OCI-LY1 (cell line): ENCODE results near the gene LIMS2.

Experiments
- H2AFZ ChIP-seq: fragments of 200-600 bp; sonication (generic), shearing (Covaris generic); 2 replicates; pipeline ENCODE4 v1.6.0; 2014; ENCODE audit warnings: antibody characterized with exemption, mild to moderate bottlenecking, low read length
- H3F3A ChIP-seq: fragments of 200-600 bp; sonication (generic), shearing (Covaris generic); 2 replicates; pipeline ENCODE4 v1.6.0; 2014; ENCODE audit warnings: mild to moderate bottlenecking, antibody characterized with exemption, low read length, moderate library complexity; ENCODE audit not compliant: insufficient read depth
- H3K27ac ChIP-seq: fragments of 200-600 bp; sonication (generic); 2 replicates; pipeline ENCODE4 v1.5.1; 2014; ENCODE audit warnings: low read length, mixed run types, mild to moderate bottlenecking, low read depth; ENCODE audit not compliant: poor library complexity, severe bottlenecking
- H3K27me3 ChIP-seq: fragments of 200-600 bp; sonication (generic); 2 replicates; pipeline ENCODE4 v1.6.0; 2014; ENCODE audit warnings: antibody characterized with exemption, mild to moderate bottlenecking, low read length, moderate library complexity; ENCODE audit not compliant: insufficient read depth
- H3K36me3 ChIP-seq: fragments of 200-600 bp; sonication (generic); 2 replicates; pipeline ENCODE4 v1.6.1; 2014; ENCODE audit warnings: mild to moderate bottlenecking, antibody characterized with exemption, low read length, moderate library complexity, mixed read lengths; ENCODE audit not compliant: insufficient read depth
- H3K4me1 ChIP-seq: fragments of 200-600 bp; sonication (generic); 2 replicates; pipeline ENCODE4 v1.5.1; 2014; ENCODE audit warnings: mild to moderate bottlenecking, low read length, moderate library complexity; ENCODE audit not compliant: insufficient read depth, severe bottlenecking
- H3K4me2 ChIP-seq: fragments of 200-600 bp; sonication (generic), shearing (Covaris generic); 2 replicates; pipeline ENCODE4 v1.6.1; 2014; ENCODE audit warnings: low read length
- H3K4me3 ChIP-seq: fragments of 200-600 bp; sonication (generic); 2 replicates; pipeline ENCODE4 v1.5.1; 2014; ENCODE audit warnings: low read length, low read depth, mild to moderate bottlenecking, mixed read lengths; ENCODE audit not compliant: poor library complexity, severe bottlenecking
- H3K79me2 ChIP-seq: fragments of 200-600 bp; shearing (Covaris generic); 2 replicates; pipeline ENCODE4 v1.6.1; 2016; ENCODE audit warnings: mixed run types, low read length, mixed read lengths; ENCODE audit not compliant: insufficient read depth
- H3K9ac ChIP-seq: fragments of 200-600 bp; sonication (generic), shearing (Covaris generic); 2 replicates; pipeline ENCODE4 v1.6.1; 2014; ENCODE audit warnings: mild to moderate bottlenecking, low read length, mixed read lengths
- H3K9me2 ChIP-seq: fragments of 200-600 bp; sonication (generic), shearing (Covaris generic); 2 replicates; pipeline ENCODE4 v1.6.1; 2014; ENCODE audit warnings: low read depth, mild to moderate bottlenecking, low read length, mixed read lengths
- H3K9me3 ChIP-seq: fragments of 200-600 bp; shearing (Covaris generic); 2 replicates; pipeline ENCODE4 v1.6.1; 2014; ENCODE audit warnings: low read length, mixed read lengths
- H4K20me1 ChIP-seq: fragments of 200-600 bp; sonication (generic), shearing (Covaris generic); 2 replicates; pipeline ENCODE4 v1.6.0; 2016; ENCODE audit warnings: mild to moderate bottlenecking, low read length; ENCODE audit not compliant: insufficient read depth
- EZH2 ChIP-seq: fragments of 200-600 bp; sonication (generic), shearing (Covaris generic); IDR thresholded peaks from 2 replicates; pipeline ENCODE4 v1.8.0; 2017; ENCODE audit warnings: borderline replicate concordance, mixed run types, mild to moderate bottlenecking, antibody characterized with exemption, low read length, moderate library complexity, mixed read lengths
- TF ChIP-seq, protein P1 (sequence below): fragments of 200-600 bp; sonication (generic), shearing (Covaris generic); IDR thresholded peaks from 2 replicates; pipeline ENCODE4 v1.5.1; 2017; ENCODE audit warnings: mild to moderate bottlenecking, antibody characterized with exemption, low read length, moderate library complexity, mixed read lengths

The LIMS2 gene

DNA sequence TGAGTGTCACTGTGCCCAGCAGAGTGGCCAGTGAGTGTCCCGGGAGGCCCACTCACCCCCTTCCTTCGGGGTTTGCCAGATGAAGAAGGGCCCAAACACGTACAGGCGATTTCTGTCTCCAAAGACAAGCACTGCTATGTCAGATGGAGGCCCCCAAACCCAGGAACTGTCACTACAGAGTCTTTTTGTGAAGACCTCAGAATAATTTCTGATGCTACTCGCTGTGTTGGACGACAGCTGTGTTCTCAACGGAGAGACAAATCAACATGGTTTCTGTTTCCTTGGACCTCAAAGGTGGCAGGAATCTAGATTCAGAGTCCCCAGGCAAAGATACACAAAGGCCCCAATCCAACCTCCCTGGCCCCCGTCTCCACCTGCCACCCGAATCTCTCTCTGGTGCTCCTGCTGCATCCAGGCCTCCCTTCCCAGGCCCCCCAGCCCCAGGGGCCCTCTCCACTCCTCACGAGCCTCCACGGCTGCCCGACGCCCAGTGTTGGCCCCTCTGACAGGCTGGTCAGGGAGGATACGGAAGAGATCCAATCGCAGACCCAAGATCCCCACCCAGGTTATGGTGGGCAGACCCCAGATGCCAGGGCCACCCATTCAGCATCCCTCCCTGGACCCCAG, 31.8 kb downstream of the LIMS2 start:
- no peaks in the 10 kb centered on the region for H3F3A ChIP-seq
- H3K4me2 ChIP-seq, result no peak overlapping the region
- H3K4me3 ChIP-seq, result no peak overlapping the region
- no peak overlapping the region for H2AFZ ChIP-seq
- H4K20me1 ChIP-seq, result no peaks in the 10 kb centered on the region
- no peaks in the 10 kb centered on the region for H3K36me3 ChIP-seq
- no peaks in the 10 kb centered on the region; the same call in 1 of the 2 replicates for H3K27me3 ChIP-seq
- H3K9me2 ChIP-seq, result no peaks in the 10 kb centered on the region
- no peak for TF ChIP-seq EZH2
- TF ChIP-seq, protein P1, sequence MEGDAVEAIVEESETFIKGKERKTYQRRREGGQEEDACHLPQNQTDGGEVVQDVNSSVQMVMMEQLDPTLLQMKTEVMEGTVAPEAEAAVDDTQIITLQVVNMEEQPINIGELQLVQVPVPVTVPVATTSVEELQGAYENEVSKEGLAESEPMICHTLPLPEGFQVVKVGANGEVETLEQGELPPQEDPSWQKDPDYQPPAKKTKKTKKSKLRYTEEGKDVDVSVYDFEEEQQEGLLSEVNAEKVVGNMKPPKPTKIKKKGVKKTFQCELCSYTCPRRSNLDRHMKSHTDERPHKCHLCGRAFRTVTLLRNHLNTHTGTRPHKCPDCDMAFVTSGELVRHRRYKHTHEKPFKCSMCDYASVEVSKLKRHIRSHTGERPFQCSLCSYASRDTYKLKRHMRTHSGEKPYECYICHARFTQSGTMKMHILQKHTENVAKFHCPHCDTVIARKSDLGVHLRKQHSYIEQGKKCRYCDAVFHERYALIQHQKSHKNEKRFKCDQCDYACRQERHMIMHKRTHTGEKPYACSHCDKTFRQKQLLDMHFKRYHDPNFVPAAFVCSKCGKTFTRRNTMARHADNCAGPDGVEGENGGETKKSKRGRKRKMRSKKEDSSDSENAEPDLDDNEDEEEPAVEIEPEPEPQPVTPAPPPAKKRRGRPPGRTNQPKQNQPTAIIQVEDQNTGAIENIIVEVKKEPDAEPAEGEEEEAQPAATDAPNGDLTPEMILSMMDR, result no peak
- H3K79me2 ChIP-seq, result no peaks in the 10 kb centered on the region
- no peak overlapping the region for H3K27ac ChIP-seq
- H3K4me1 ChIP-seq, result peaks cover 7% of the 10 kb centered on the region
- H3K9me3 ChIP-seq, result no peaks in the 10 kb centered on the region
- no peak overlapping the region for H3K9ac ChIP-seq

- no peaks in the 10 kb centered on the region for H3K9me3 ChIP-seq
- H3K9me2 ChIP-seq, result no peaks in the 10 kb centered on the region
- no peak overlapping the region for H3K4me2 ChIP-seq
- no peaks in the 10 kb centered on the region for H3K79me2 ChIP-seq
- no peaks in the 10 kb centered on the region for H3K36me3 ChIP-seq
- no peaks in the 10 kb centered on the region for H4K20me1 ChIP-seq
- TF ChIP-seq, protein P1, result no peak
- TF ChIP-seq EZH2, result no peak
- no peak overlapping the region for H3K27ac ChIP-seq
- no peak overlapping the region for H2AFZ ChIP-seq
- H3K4me1 ChIP-seq, result peaks cover 7% of the 10 kb centered on the region
- H3F3A ChIP-seq, result no peaks in the 10 kb centered on the region
- no peaks in the 10 kb centered on the region; the same call in 1 of the 2 replicates for H3K27me3 ChIP-seq
- no peak overlapping the region for H3K4me3 ChIP-seq
- no peak overlapping the region for H3K9ac ChIP-seq
These were observed 32.5 kb downstream of the LIMS2 start for GRCh38 chr2:127642706-127643438.

GRCh38 chr2:127641846-127642507, 33.4 kb downstream of the LIMS2 start:
- no peak for TF ChIP-seq EZH2
- TF ChIP-seq, protein P1, result no peak
- Histone ChIP-seq H3K4me3 (no peak overlapping the region), H3K4me1 (peaks cover 7% of the 10 kb centered on the region)

More at GRCh38 chr2:127641846-127642507, 33.4 kb downstream of the LIMS2 start:
- no peak overlapping the region for H3K9ac ChIP-seq
- no peaks in the 10 kb centered on the region for H4K20me1 ChIP-seq
- no peaks in the 10 kb centered on the region for H3K79me2 ChIP-seq
- H3K27me3 ChIP-seq, result no peaks in the 10 kb centered on the region; the same call in 1 of the 2 replicates
- H3K9me3 ChIP-seq, result no peaks in the 10 kb centered on the region
- H3K4me2 ChIP-seq, result no peak overlapping the region
- H2AFZ ChIP-seq, result no peak overlapping the region
- no peaks in the 10 kb centered on the region for H3K36me3 ChIP-seq
- H3F3A ChIP-seq, result no peaks in the 10 kb centered on the region
- H3K9me2 ChIP-seq, result no peaks in the 10 kb centered on the region
- no peak overlapping the region for H3K27ac ChIP-seq
